ENCODE results near the gene TCF19. TPM values are rescaled to one million over a fixed set of nuclear protein-coding genes. Genes with fewer than 3 reads are reported as not detected.

TCF19 gene, protein sequence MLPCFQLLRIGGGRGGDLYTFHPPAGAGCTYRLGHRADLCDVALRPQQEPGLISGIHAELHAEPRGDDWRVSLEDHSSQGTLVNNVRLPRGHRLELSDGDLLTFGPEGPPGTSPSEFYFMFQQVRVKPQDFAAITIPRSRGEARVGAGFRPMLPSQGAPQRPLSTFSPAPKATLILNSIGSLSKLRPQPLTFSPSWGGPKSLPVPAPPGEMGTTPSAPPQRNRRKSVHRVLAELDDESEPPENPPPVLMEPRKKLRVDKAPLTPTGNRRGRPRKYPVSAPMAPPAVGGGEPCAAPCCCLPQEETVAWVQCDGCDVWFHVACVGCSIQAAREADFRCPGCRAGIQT
- total RNA-seq (2014; rRNA removed; shearing (Covaris generic)) = 14.3 and 16.1 TPM in 2 replicates
- 16.5 and 24.0 TPM in 2 replicates for polyA plus RNA-seq (2015; cell fraction: cytosol; rRNA removed)
- 22.0 and 45.7 TPM in 2 replicates for polyA plus RNA-seq (2015; cell fraction: nucleus; rRNA removed)

- in situ Hi-C loops (cut with HindIII; ENCODE audit: low pct_unique_long_range_greater_than_20kb, low sequenced_read_pairs) = no loop called here
- peak; percentile 99 for DNase-seq (ENCODE audit: low read depth, low spot score)
These were observed at the start of gene TCF19 for GRCh38 chr6:31158140-31158862. Gene TCF19, plus strand, starts transcription at chr6:31158589. Its CDS starts 881 bp downstream, at chr6:31159470.

GRCh38 chr6:31110825-31111582 lies 47.4 kb upstream of the TCF19 start:
- in situ Hi-C loops (cut with HindIII; ENCODE audit: low pct_unique_long_range_greater_than_20kb, low sequenced_read_pairs) = no loop called here

DNA sequence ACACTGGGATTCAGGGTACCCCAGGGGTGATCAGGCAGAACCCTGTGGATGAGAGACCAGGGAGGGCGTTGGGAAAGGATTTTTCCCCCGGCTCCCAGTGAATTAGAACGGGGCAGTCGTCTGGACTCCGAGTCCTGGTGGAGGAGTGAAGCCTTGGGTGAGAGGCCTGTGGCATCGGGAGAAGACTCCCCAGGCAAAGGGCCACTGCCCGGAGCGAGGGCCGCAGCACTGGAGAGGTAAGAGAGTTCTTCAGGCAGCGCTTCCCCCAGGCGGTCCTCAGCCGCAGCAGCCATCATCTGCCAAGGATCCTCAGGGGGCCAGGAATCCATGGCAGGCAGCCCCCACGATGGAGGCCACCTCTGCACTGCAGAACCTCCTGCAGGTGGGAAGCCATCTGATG lies 46.7 kb upstream of the TCF19 start:
- no peak for DNase-seq (ENCODE audit: low read depth, low spot score)
- in situ Hi-C loops (cut with HindIII; ENCODE audit: low pct_unique_long_range_greater_than_20kb, low sequenced_read_pairs) = no loop called here

More at GRCh38 chr6:31110825-31111582, 47.4 kb upstream of the TCF19 start:
- DNase-seq (ENCODE audit: low read depth, low spot score) = no peak

DNA sequence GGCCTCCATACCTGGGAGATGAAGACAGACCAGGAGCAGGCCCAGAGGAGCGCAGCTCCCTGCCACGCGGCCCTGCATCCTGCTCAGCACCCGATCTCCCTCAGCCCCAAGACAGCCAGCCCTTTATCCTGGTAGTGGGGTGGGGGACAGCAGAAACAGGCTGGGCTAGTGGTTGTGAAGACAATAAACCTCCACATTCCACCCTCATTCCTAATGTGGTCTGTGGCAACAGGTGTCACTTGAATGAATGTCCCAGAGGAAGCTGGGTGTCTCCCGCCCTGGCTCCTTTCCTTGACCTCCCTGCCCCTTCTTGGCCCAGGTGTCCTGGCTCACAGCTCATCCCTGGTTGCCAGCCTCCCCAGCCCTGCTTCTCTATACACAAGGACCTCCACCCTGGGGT lies 45.9 kb upstream of the TCF19 start, which contains the start of gene C6orf15:
Gene C6orf15 (minus strand): TSS at position 98 of the 400 bp plus-strand sequence. CDS start 20 bp downstream, at position 78.
- in situ Hi-C loops (cut with HindIII; ENCODE audit: low pct_unique_long_range_greater_than_20kb, low sequenced_read_pairs) = no loop called here
- DNase-seq (ENCODE audit: low read depth, low spot score) = no peak

DNA sequence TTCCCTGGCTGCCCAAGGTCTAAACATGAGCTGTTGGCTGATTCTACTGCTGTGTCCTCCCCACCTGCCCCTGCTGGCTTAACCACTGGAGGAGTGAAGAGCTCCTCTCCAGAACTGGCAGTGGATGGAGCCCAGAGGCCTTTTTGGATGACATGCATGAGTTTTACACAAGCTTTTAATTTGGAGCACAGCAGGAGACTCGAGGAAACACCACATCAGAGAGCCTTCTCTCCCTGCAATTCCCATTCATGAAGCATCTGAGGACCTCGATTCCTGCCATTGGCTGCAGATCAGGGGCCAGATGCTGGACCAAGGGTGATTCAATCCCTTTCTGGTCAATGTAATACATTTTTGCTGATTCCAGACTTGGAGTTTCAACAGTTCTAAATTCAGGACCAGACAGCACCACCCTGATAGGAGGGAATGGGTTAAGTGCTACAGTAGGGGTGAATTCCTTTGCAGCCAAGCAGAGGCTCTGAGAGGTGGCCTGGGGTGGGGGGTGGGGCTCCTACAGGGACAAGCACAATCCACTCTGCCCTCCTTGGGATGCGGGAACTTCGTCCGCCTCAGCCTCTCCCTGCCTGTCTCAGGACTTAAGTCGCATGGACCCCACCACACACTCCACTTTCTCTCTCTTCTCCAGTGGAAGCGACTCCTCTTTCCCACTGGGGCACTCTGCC lies 44.4 kb upstream of the TCF19 start:
- DNase-seq (ENCODE audit: low read depth, low spot score) = no peak
- in situ Hi-C loops (cut with HindIII; ENCODE audit: low pct_unique_long_range_greater_than_20kb, low sequenced_read_pairs) = no loop called here

- in situ Hi-C loops (cut with HindIII; ENCODE audit: low pct_unique_long_range_greater_than_20kb, low sequenced_read_pairs) = no loop called here
- DNase-seq (ENCODE audit: low read depth, low spot score) = peak; percentile 19
These were observed 43.9 kb upstream of the TCF19 start, which contains the start of gene PSORS1C1 for GRCh38 chr6:31114541-31114878. Gene PSORS1C1, plus strand, starts transcription at chr6:31114800. Its CDS starts 14,833 bp downstream, at chr6:31129633.

DNA sequence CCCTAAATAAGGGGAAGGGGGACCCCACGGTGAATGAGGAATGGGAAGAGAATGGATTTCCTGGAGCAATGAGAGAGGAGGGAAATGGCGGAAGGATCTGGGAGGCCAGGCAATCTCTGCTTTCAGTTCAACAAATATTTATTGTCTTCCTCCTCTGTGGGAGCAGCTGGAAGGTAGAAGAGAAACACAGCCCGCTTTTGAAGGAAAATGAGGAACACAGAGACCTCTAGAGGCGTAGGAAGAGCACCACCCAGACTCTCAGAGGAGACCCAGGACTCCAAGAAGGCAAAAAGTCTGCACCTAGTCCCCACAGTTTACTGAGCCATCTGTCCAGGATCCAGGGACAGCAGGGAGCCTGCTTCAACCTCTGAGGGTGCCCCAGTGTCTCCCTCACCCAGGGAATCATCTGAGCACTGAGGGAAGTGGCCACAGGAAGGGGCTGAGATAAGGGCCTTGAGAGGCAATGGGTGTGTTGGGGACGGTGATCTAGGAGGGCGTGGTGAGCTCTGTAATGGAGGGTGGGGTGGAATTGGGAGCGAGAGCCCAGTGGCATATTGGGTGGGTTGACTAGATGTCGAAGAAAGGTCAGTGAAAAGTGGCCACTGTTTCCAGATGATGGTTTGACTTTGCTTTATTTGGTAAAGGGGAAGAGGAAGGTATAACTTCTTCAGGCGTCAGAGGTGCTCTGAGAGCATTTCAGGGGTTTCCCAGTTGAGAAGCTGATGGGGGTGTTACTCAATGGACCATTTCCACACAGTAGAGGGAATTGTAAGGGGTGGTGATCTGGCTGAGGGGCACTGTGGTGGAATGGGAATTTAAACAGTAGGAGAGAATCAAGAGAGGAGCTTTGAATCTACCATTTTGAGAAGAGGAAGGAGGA lies 43.2 kb upstream of the TCF19 start:
- in situ Hi-C loops (cut with HindIII; ENCODE audit: low pct_unique_long_range_greater_than_20kb, low sequenced_read_pairs) = no loop called here
- peak; percentile 75 for DNase-seq (ENCODE audit: low read depth, low spot score)

GRCh38 chr6:31115941-31116560 lies 42.3 kb upstream of the TCF19 start:
- DNase-seq (ENCODE audit: low read depth, low spot score) = no peak
- in situ Hi-C loops (cut with HindIII; ENCODE audit: low pct_unique_long_range_greater_than_20kb, low sequenced_read_pairs) = no loop called here

GRCh38 chr6:31116661-31117385 lies 41.6 kb upstream of the TCF19 start:
- no peak for DNase-seq (ENCODE audit: low read depth, low spot score)
- in situ Hi-C loops (cut with HindIII; ENCODE audit: low pct_unique_long_range_greater_than_20kb, low sequenced_read_pairs) = no loop called here

DNA sequence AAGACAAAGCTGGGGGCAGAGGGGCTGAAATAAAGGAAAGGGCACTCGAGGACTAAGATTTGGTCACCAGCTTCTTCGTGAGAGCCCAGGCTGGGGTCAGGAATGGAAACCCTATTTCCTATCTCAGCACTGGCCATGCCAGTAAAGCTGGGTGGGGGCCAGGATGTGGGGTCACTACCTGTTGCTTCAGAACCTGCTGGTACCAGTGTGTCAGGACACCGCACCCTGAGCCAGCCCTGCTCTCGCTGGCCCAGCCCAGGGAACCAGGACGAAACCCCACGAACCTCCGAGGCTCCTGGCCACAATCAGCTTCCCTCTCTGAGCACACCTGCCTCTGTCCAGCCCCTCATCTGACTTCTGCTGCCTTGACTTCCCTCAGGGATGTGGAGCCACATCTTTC lies 40.2 kb upstream of the TCF19 start:
- DNase-seq (ENCODE audit: low read depth, low spot score) = no peak
- in situ Hi-C loops (cut with HindIII; ENCODE audit: low pct_unique_long_range_greater_than_20kb, low sequenced_read_pairs) = no loop called here

- in situ Hi-C loops (cut with HindIII; ENCODE audit: low pct_unique_long_range_greater_than_20kb, low sequenced_read_pairs) = no loop called here
- no peak for DNase-seq (ENCODE audit: low read depth, low spot score)
These were observed 38.1 kb upstream of the TCF19 start, which contains the start of gene CDSN for GRCh38 chr6:31120151-31120915. Gene CDSN, minus strand, starts transcription at chr6:31120446. Its CDS starts 27 bp downstream, at chr6:31120419.

DNA sequence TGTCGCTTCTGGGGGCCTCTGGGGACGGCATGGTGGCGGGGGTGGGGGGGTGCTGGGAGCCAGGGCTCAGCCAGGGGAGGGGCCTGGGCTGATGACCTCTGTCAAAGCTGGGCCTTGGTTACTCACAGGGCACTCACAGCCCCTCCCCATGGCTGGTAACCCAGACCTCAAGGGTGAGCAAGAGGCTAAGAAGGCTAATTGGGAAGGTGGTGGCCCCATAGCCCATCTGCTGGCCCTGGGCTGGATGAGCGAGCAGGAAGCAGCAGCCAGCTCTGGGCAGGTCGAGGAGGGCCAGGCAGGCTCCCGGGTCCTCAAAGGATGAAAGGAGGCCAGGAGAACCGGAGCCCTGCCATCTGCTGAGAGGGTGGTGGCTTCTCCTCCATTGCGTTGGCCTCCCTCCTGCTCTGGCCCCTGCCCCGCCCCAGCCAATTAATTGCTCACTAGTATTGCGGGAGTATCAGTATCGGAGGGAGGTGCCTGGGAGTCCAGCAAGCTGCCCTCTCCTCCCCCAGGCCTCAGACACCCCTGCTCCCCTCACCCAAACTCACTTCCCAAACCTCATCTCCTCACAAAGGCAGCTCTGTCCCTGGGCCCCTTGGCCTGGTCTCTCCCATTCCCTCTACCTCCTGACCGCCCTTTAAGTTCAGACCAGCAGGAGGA lies 37.1 kb upstream of the TCF19 start:
- peak; percentile 27 for DNase-seq (ENCODE audit: low read depth, low spot score)
- in situ Hi-C loops (cut with HindIII; ENCODE audit: low pct_unique_long_range_greater_than_20kb, low sequenced_read_pairs) = no loop called here

- in situ Hi-C loops (cut with HindIII; ENCODE audit: low pct_unique_long_range_greater_than_20kb, low sequenced_read_pairs) = no loop called here
- peak; percentile 23 for DNase-seq (ENCODE audit: low read depth, low spot score)
These were observed 35.3 kb upstream of the TCF19 start for GRCh38 chr6:31122791-31123706.
